SU-DHL-6 (cell line): ENCODE measurements around the gene RASSF5.

Experiments
- H2AFZ ChIP-seq: fragments of 200-600 bp; sonication (generic); 2 replicates; pipeline ENCODE4 v1.6.1; 2014; ENCODE audit warnings: low read depth, mild to moderate bottlenecking, moderate library complexity, mixed read lengths, antibody characterized with exemption, low read length; ENCODE audit not compliant: severe bottlenecking
- H3F3A ChIP-seq: fragments of 200-600 bp; shearing (Covaris generic); 2 replicates; pipeline ENCODE4 v1.6.0; 2016; ENCODE audit warnings: antibody characterized with exemption, mild to moderate bottlenecking; ENCODE audit not compliant: insufficient read depth
- H3K27ac ChIP-seq: fragments of 200-600 bp; sonication (generic); 2 replicates; pipeline ENCODE4 v1.5.1; 2016; ENCODE audit warnings: low read depth, mild to moderate bottlenecking, low read length, moderate library complexity, mixed read lengths
- H3K27me3 ChIP-seq: fragments of 200-600 bp; sonication (generic), shearing (Covaris generic); 2 replicates; pipeline ENCODE4 v1.6.0; 2014; ENCODE audit warnings: mild to moderate bottlenecking, low read length
- H3K36me3 ChIP-seq: fragments of 200-600 bp; sonication (generic); 2 replicates; pipeline ENCODE4 v1.6.1; 2014; ENCODE audit warnings: mild to moderate bottlenecking, low read length, mixed read lengths
- H3K4me2 ChIP-seq: fragments of 300-600, 200-600 bp; shearing (Covaris generic), sonication (generic); 2 replicates; pipeline ENCODE4 v1.6.0; 2014; ENCODE audit warnings: low read length, low read depth, mild to moderate bottlenecking; ENCODE audit not compliant: poor library complexity, severe bottlenecking
- H3K4me3 ChIP-seq: fragments of 200-600 bp; sonication (generic); 2 replicates; pipeline ENCODE4 v1.5.1; 2014; ENCODE audit warnings: antibody characterized with exemption, low read length, mild to moderate bottlenecking, mixed read lengths; ENCODE audit not compliant: insufficient read depth, poor library complexity, severe bottlenecking
- H3K79me2 ChIP-seq: fragments of 200-600 bp; sonication (generic); 2 replicates; pipeline ENCODE4 v1.6.1; 2014; ENCODE audit warnings: mild to moderate bottlenecking, low read length, moderate library complexity; ENCODE audit not compliant: insufficient read depth
- H3K9ac ChIP-seq: fragments of 200-600 bp; sonication (generic); 2 replicates; pipeline ENCODE4 v1.7.0; 2014; ENCODE audit warnings: mild to moderate bottlenecking, low read length
- H3K9me2 ChIP-seq: fragments of 200-600 bp; sonication (generic); replicated peaks from 2 replicates; pipeline ENCODE4 v1.6.1; 2014; ENCODE audit warnings: low read length; ENCODE audit not compliant: insufficient read depth
- H3K9me3 ChIP-seq: fragments of 200-600 bp; sonication (generic); 2 replicates; pipeline ENCODE4 v1.6.1; 2014; ENCODE audit warnings: low read length, mixed read lengths; ENCODE audit not compliant: insufficient read depth
- H4K20me1 ChIP-seq: fragments of 200-600 bp; sonication (generic); 2 replicates; pipeline ENCODE4 v1.6.1; 2014; ENCODE audit warnings: low read depth, mild to moderate bottlenecking, antibody characterized with exemption, low read length, moderate library complexity, mixed read lengths
- EZH2phosphoT487 ChIP-seq: fragments of 200-600 bp; sonication (generic), shearing (Covaris generic); conservative IDR thresholded peaks from 2 replicates; pipeline ENCODE4 v1.6.1; 2018; ENCODE audit warnings: mild to moderate bottlenecking, antibody characterized with exemption, low read length, moderate library complexity, mixed read lengths
- TF ChIP-seq, protein P1 (sequence below): fragments of 200-600 bp; sonication (generic); IDR thresholded peaks from one replicate; pipeline ENCODE4 v1.5.1; 2017; ENCODE audit warnings: antibody characterized with exemption, mild to moderate bottlenecking, low read length, moderate library complexity; ENCODE audit not compliant: insufficient read depth, poor library complexity, severe bottlenecking

Gene RASSF5

DNA sequence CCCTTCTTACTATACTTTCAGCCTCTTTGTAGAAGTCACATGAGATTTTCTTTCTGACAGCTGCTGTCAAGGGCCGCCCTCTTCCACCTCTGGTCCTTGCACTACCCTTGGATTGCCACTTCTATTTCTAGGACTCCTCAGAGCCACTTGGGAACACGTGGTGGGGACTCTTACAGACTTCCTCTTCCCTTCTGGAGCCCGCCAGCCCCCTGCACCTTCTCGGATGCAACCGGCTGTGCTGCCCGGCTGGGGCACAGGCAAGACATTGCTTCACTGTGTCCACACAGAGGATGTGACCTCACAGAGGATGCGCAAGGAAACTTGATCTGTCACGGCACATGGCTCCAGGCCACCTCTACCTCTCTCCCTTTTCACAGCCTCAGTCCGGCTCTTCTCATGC is 39.4 kb upstream of the RASSF5 start:
- H3K36me3 ChIP-seq = no peaks in the 10 kb centered on the region
- TF ChIP-seq EZH2phosphoT487 = no peak
- TF ChIP-seq, protein P1, sequence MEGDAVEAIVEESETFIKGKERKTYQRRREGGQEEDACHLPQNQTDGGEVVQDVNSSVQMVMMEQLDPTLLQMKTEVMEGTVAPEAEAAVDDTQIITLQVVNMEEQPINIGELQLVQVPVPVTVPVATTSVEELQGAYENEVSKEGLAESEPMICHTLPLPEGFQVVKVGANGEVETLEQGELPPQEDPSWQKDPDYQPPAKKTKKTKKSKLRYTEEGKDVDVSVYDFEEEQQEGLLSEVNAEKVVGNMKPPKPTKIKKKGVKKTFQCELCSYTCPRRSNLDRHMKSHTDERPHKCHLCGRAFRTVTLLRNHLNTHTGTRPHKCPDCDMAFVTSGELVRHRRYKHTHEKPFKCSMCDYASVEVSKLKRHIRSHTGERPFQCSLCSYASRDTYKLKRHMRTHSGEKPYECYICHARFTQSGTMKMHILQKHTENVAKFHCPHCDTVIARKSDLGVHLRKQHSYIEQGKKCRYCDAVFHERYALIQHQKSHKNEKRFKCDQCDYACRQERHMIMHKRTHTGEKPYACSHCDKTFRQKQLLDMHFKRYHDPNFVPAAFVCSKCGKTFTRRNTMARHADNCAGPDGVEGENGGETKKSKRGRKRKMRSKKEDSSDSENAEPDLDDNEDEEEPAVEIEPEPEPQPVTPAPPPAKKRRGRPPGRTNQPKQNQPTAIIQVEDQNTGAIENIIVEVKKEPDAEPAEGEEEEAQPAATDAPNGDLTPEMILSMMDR = no peak

DNA sequence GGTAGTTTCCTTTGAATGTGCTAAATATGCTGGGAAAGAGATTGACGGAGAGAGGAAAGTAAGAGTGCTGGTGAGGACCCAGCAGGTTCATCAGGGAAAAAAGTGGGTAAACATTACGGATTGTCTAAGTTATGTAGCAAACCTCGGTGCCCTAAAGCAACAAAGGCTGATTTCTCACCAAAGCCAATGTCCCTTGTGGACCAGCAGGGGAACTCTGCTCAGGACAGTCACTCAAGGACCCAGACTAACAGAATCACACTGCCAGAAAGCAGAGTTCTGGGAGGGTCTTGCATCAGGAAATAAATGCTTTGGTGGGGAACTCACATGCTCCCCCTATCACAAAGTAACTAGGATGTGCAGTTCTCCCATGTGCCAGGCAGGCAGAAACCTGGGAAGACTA is 38.8 kb upstream of the RASSF5 start:
- Histone ChIP-seq H3K27ac (no peak overlapping the region), H2AFZ (no peak overlapping the region), H3K27me3 (no peaks in the 10 kb centered on the region), H3K9me2 (no peaks in the 10 kb centered on the region), H4K20me1 (no peaks in the 10 kb centered on the region), H3K4me2 (no peak overlapping the region), H3F3A (peaks cover 16% of the 10 kb centered on the region), H3K9me3 (no peaks in the 10 kb centered on the region), H3K9ac (no peak overlapping the region), H3K36me3 (no peaks in the 10 kb centered on the region), H3K4me3 (no peak overlapping the region), H3K79me2 (no peaks in the 10 kb centered on the region)
- TF ChIP-seq, protein P1 = no peak
- TF ChIP-seq EZH2phosphoT487 = no peak

More for the DNA sequence above, 39.4 kb upstream of the RASSF5 start:
- peaks cover 16% of the 10 kb centered on the region for H3F3A ChIP-seq
- no peaks in the 10 kb centered on the region for H4K20me1 ChIP-seq
- H3K4me2 ChIP-seq = peak overlapping the region; percentile 1
- no peaks in the 10 kb centered on the region for H3K9me3 ChIP-seq
- no peaks in the 10 kb centered on the region for H3K27me3 ChIP-seq
- H2AFZ ChIP-seq = peak overlapping the region; percentile 5
- H3K79me2 ChIP-seq = no peaks in the 10 kb centered on the region
- H3K4me3 ChIP-seq = no peak overlapping the region
- H3K9me2 ChIP-seq = no peaks in the 10 kb centered on the region
- no peak overlapping the region for H3K9ac ChIP-seq
- H3K27ac ChIP-seq = no peak overlapping the region

DNA sequence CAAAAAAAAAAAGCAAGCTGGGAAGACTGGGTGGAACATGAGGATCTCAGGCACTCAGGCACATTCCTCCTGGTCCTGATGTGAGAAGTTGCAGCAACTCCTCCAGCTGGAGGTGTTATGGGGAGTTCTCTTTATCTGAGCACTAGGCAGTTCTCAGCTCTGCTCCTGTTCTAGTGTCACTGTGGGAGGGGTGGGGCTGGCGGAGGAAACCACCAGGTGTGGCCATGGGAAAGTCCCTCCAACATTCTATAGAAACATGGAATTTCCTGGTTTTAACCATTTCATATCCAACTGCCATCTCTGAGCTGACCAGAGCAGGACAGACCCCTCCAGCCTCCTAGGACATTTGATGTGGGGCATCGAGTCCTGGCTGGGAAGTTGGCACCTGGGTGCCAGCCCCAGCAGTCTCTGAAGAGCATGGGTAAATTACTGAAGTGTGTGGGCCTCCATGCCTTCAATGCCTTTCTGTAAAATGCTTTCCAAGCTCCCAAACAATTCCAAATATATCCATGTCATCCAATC is 37.9 kb upstream of the RASSF5 start:
- Histone ChIP-seq H4K20me1 (no peaks in the 10 kb centered on the region), H2AFZ (peak overlapping the region; percentile 41), H3K9me2 (no peaks in the 10 kb centered on the region), H3F3A (peaks cover 16% of the 10 kb centered on the region), H3K4me3 (peak overlapping the region; percentile 74), H3K27me3 (no peaks in the 10 kb centered on the region), H3K79me2 (no peaks in the 10 kb centered on the region), H3K27ac (peak overlapping the region; percentile 86), H3K4me2 (peak overlapping the region; percentile 63), H3K9me3 (no peaks in the 10 kb centered on the region), H3K36me3 (no peaks in the 10 kb centered on the region), H3K9ac (peak overlapping the region; percentile 78; the same call in 1 of the 2 replicates)
- no peak for TF ChIP-seq EZH2phosphoT487
- TF ChIP-seq, protein P1 = no peak
